Right renal cortex interstitium (tissue), 3 donors: ENCODE data around the gene MOB3A. TPM values are rescaled to one million over a fixed set of nuclear protein-coding genes. Genes with fewer than 3 reads are reported as not detected.
A peak's percentile ranks its signal among the peaks of the same experiment; 100 is the strongest.
"Not testable (repeated sequence)": the region's sequence is repeated elsewhere in the genome, so short reads cannot be mapped to it uniquely, and the experiment has no call there.

ENCODE experiments used
- DNase-seq, 3 donors: peaks; one replicate each; pipeline ENCODE4 v3.0.0-alpha.2; 2013; ENCODE audit warnings: low read depth in 3 of 3, low spot score in 2 of 3
- polyA plus RNA-seq, 3 donors: library from polyadenylated mRNA; unstranded; fragments of 120-200 nt; gene quantifications; one replicate each; pipeline ENCODE4 v1.2.1, GENCODE V29; 2013; ENCODE audit not compliant: insufficient read length in 3 of 3

Gene MOB3A
- 10 to 100 TPM; 19.5 to 21.8 (median 19.9) TPM for polyA plus RNA-seq

DNA sequence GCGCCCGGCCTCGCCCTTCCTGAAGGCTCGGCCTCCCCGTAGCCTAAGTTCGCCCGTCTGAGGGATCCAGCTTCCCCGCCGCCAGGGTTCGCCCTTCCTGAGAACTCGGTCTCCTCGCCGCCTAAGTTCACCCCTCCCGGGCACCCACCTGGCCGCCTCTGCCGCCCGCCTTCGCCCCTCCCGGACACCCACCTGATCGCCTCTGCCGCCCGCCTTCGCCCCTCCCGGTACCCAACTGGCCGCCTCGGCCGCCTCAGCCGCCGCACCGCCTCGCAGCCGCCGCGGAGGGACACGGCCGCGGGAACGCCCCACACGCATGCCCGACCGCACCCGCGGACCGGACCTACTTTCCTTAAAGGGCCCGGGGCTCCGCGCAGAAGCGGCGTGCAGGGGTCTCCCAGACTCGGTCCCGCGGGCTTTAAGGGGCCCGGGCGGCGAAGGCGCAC is at the start of gene MOB3A:
TSS of gene MOB3A (minus strand) at position 293 of the 446 bp plus-strand sequence. CDS start 17,766 bp downstream, outside the sequence.
- peak in 2 of 3 donors; percentile 78 to 89 for DNase-seq

DNA sequence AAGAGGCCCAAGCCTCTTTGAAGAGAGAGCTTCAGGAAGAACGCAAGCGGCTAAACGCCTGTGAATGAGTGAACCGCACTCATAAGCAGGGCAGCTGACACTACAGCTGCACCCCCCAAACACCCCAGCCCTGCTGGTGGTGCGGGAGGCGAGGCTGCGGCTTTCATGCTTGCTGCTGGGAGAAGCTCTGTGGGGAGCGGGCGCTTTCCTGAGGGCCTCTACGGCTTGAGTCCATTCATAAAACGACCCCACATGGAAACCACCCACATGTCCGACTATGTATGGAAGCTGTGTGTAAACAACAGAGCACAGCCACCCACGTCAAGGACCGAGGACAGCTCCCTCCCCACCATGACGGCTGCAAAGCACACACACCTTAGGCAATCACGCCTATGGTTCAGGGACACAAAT is 49.7 kb upstream of the MOB3A start:
- no peak for DNase-seq

DNA sequence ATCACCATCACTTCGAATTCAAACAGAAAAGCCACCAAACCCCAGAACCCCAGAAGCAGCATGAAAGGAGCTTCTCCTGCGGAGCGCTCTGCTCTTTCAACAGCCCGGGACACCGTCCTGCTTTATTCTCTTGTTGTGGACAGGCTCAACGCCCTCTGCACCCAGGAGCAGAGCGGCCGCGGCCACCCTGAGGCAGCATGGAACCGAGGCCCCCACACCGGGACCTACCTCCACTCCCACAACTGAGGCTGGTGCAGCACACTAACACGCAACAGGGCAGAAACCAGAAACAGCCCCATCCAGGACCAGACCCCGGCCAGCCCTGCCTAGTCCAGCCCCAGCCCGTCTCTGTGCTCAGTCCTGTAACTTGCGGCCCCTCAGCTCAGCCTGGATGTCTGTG is 48.1 kb upstream of the MOB3A start:
- no peak for DNase-seq

DNA sequence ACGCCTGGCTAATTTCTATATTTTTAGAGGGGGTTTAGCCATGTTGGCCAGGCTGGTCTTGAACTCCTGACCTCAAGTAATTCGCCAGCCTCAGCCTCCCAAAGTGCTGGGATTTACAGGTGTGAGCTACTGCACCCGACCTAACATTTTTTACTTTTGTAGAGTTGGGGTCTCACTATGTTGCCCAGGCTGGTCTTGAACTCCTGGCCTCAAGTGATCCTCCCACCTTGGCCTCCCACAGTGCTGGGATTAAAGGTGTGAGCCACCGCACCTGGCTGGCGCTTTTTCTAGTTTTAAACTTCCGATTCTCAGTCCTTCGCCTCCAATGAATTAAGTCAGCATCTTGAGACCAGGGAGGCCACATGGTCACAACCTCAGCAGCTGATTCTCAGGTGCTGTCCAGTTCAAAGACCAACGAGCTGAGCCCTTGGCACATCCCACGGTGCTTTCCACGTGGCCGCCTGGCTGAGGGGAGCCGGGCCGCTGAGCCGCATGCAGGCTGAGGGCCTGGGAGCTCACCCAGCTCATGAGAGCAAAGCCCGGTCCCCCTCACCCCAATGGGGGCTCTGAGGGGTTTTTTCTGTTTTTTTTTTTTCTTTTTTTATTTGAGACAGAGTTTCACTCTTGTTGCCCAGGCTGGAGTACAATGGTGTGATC is 46.2 kb upstream of the MOB3A start:
- no peak for DNase-seq

DNA sequence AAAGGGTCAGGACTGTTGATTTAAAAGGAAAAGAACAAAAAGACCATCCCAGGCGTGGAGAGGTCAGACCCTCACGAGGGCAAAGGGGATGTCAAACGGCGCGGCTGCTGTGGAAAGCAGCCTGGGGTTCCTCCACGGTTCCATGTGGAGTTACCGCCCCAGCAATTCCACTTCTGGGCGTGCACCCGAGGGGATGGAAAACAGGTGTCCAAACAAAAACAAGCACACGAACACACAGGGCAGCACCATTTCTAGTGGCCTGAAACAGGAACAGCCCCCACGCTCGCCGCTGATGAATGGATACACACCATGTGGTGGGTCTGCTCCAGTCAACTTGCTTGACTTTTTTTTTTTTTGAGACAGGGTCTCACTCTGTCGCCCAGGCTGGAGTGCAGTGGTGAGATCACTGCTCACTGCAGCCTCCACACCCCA is 44.0 kb upstream of the MOB3A start:
- no peak for DNase-seq

DNA sequence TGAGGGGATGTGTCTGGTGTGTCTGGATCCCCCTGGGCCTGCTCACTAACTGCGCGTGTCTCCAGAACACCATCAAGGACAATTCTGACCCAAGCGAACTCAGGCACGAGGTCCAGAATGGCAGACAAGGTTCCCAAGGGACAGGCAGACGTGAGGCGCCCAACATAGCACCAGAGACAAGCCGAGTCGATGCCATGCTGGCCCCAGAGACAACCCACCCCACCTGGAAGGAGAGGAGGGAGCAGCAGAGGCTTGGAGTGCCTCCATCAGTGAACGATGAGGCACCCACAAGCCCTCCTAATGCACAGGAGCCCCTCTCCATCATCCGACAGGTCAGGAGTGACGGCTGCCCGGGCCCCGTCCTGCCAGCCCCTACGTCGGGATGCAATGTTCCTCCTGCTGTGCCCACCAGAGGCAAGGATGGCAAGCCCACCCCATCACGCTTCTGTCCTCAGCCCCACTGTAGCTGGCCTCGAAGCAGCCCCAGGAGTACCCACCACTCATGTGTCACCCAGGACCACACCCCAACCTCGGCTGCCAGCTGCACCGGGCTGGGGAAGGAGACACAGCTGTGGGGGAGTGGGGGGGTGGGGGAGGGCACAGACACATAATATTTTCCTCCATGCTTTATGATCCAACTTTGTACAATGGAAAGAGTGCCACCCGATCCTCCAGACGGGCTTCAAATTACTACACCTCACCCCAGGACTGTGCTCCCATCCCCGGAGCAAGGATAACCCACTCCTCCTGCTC is 43.4 kb upstream of the MOB3A start:
- DNase-seq = no peak

DNA sequence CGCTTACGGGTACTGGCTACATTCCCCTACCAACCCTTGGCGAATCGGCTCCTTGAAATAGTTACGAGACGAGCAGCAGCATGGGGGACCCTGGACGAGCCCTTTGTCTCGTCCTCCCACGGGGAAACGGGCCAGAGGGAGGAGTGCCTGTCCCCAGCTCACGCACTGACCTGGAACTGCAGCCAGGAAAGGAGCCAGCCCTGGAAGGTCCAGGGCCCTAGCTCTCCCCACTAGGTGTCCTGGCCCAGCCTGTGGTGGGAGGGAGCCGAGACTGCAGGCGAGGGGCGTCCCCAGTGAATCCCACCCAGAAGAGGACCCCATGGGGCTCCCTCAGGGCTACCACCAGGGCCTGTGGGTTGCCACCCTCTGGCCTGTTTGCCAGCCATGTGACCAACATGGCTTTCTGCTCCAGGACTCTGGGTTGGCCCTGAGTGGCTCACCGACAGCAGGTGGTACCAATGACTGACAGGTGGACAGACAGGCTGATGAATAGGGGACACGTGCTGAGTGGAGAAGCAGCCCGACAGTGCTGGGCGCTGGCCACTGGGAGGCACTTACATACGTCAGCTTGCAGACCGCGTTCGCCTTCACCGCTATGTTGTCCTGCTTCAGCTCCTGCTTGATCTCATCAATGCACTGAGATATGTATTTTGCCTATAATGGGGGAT is 42.1 kb upstream of the MOB3A start:
- DNase-seq = no peak

DNA sequence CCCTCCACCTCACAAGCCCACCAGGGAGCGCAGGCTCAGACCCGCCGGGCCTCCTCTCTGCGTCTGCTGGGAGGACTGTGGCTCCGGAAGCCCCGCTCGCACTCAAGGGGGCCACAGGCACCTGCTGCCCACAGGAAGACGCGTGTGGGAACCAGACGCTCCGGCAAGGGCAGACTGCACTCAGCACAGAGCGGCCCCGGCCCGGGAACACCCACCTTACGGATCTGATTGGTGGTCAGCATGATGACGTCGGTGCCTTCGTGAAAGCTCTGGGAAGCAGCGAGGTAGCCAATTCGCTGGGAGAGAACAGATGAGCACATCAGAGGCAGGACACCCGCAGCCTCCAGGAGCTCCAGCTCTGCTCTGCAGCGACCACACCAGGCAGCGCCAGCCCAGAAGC is 40.7 kb upstream of the MOB3A start:
- DNase-seq = no peak

DNA sequence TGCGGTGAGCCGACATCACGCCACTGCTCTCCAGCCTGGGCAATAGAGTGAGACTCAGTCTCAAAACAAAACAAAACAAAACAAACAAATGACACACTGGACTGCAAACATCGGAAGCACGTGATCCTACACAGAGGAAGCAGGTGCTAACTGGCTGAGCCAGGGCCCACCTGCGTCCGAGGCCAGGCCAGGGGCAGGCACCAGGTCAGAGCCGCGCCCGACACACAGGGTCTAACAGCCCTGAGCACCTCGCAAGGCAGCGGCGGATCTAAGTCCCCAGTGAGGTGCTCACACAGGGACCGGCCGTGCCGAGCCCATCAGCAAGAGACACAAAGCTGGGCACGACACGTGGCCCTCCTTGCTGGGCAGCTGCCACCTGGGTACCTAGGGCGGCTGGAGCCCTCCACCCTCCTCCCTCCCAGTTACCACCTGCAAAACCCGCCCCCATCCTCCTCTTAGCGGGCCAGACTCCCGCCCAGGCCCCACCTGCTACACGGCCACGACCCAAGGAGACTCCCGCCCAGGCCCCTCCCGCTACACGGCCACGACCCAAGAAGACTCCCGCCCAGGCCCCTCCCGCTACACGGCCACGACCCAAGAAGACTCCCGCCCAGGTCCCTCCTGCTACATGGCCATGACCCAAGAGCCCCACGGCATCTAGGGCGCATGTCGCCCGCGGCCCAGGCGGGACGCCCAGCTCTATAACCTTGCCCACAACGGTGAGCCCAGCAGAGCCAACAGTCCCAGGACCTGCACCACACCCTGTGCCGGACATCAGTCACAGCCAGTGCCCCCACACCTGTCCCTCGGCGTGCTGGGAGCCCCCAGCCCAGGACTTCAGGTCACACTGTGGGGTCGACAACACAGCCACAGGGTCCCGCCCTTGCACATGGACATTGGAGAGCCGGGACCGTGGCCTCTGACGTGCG is 39.6 kb upstream of the MOB3A start:
- DNase-seq = no peak

DNA sequence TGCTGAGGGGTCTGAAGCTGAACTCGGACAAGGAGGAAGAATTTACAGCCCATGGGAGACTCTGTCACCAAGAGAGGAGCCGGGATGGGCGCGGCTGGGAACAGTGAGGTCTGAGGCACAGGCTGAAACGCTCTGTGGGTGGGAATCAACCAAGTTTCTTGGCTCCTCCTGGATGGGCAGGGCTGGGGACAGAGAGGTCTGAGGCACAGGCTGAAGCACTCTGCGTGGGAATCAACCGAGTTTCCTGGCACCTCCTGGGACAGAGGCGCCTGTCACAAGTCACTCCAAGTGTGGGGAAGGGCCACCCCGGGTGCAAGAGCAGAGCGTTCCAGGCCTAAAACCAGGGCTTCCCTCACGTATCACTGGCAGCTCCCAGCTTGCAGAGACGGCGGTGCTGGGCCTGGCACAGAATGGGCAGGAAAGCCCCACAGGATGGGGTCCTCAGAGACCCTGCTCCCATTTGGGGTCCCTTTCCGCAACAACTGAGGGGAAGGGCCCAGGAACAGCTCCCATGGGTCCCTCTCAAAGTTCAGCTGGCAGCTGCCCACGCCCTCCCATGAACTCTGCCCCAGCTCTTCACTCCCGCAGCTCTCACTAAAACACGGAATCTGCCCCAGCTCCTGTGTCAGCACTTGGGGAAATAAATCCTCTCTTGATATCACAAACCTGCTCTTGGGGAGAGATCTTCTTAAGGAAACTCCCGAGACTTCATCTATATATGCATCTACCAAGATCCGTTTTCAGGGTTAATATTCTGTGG is 36.8 kb upstream of the MOB3A start:
- no peak for DNase-seq

DNA sequence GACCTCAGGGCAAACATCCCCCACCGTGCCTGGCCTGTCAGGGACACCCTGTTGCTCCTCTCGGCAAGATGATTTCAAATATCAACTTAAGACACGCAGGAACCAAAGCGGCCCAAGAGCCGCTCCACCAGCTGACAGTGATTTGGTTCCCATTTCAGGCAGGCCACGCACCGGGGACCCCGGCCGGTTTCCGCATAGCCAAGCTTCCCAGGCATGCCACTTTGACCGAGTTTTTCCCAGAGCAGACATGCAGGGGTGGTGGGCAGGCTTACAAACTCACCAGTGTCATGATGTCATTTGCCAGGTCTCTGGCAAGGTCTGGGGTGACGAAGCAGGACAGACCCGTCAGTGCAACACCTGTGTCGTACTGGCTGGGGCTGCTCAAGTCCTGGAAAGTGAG is 36.1 kb upstream of the MOB3A start:
- no peak for DNase-seq

DNA sequence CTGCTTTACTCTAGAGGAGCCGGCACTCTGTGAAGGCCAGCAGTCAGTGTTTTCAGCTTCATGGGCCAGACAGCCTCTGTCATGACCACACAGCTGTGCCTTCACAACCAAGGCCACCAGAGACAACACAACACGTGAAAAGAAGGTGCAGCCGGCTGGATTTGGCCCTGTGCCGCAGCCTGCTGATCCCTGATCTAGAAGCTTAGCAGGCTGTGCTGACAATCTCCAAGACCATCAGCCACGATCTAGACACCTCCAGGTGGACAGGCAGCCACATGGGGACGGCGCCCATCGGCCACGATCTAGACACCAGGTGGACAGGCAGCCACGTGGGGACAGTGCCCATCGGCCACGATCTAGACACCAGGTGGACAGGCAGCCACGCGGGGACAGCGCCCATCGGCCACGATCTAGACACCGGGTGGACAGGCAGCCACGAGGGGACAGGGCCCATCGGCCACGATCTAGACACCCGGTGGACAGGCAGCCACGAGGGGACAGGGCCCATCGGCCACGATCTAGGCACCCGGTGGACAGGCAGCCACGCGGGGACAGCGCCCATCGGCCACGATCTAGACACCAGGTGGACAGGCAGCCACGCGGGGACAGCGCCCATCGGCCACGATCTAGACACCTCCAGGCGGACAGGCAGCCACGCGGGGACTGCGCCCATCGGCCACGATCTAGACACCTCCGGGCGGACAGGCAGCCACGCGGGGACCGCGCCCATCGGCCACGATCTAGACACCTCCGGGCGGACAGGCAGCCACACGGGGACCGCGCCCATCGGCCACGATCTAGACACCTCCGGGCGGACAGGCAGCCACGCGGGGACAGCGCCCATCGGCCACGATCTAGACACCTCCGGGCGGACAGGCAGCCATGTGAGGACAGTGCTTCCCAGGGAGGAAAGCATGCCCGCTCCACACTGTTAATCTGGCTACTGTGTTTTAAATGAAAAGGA is 35.2 kb upstream of the MOB3A start:
- not testable (repeated sequence) for DNase-seq

DNA sequence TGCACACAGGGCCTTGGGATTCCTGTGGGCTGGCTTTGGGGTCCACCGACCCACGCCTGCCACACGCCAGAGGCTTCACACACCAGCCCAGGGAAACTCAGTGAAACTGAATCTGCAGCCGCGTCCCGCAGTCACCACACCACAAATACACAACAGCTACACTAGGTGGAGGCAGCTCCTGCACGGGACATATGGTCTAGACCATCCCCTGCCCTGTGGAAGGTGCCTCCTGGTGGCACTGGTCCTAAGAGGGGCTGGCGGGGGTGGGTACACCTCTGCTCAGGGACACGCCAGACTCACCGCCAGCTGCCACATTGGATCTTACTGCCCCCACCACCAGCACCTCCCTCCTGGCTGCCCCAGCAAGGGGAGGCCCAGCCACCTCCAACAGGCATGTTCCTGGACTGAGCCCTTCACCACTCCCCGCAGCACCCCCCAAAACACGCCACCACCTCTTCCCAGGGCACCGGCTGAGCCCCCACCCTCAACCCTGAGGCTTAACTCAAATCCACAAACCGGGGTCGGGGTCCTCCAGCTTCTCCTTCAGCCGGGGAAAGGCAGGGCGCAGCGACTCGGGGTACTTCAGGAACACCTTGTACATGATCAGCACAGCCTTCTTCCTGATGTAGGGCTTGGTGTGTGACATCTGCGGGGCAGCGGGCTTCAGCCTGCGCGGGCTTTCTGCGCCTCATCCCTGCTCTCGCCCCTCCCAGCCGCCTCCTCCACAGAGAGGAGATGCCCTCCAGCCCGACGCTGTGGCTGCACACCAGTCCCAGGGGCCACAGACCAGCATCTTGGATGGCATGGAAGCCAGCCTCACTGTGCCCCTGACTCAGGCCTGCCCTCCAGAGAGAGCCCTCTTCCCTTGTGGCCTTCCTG is 34.0 kb upstream of the MOB3A start:
- no peak for DNase-seq

DNA sequence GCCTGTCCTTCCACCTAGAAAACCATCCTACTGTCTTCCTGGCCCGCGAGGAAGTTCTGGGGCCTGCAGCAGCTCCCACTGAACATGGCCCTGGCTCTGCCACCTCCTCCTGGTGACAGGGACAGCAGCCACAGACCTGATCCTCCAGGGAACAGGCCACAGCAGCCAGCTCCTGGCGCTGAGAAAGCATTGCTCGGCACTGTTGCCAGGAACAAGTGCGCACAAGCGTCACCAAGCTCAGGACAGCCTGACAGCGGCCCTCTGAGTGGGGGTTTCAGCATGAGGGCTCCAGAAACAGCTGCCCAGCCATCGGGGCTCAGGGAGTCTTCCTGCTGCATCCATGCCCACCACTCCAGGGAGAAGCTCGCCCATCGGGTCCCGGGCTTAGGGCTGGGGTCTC is 33.4 kb upstream of the MOB3A start:
- no peak for DNase-seq

DNA sequence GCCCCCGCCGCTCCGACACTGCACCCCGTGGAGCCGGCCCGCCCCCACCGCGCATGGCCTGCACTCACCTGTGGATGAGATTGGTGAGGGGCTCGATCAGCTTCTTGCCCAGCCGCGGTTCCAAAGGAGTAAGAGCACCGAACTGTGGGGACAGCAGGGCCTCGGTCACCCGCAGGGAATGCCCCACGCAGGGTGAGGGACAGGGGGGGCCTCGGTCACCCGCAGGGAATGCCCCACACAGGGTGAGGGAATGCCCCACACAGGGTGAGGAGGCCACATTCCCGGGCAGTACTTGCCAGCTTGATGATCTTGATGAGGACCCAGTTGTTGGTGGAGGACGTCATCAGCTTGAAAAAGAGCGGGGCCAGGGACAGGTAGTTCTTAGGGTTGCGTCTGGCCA is 32.9 kb upstream of the MOB3A start:
- no peak for DNase-seq

DNA sequence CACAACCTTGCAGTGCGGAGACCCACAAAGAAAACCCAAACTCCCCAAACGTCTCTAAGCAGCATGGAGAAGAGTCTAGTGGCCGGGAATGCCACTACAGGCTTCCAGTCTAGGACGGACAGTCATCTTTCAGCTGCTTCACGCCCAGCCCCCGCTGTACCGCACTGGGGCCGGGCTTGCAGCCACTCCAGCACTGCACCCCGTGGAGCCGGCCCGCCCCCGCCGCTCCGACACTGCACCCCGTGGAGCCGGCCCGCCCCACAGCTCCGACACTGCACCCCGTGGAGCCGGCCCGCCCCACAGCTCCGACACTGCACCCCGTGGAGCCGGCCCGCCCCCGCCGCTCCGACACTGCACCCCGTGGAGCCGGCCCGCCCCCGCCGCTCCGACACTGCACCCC is 32.1 kb upstream of the MOB3A start:
- DNase-seq = not testable (repeated sequence)

DNA sequence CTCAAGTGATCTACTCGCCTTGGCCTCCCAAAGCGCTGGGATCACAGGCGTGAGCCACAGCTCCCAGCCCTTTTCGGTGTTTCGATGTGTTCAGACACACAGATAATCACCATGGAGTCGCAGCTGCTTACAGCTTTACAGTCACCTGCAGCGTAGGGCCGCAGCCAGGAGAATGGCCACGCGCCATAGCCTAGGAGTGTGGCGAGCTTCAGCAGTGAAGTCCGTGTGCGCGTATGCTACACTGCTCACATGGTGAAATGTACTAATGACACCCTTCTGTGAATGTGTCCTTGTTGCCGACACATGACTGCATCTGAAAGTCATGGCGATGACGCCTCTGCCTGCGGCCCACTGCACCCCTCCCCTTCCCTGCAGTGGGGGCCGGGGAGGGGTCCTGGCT is 31.6 kb upstream of the MOB3A start:
- DNase-seq = no peak
